ENCODE measurements around the gene SAA4. TPM values are rescaled to one million over a fixed set of nuclear protein-coding genes. Genes with fewer than 3 reads are reported as not detected.
"Not testable (repeated sequence)": the region's sequence is repeated elsewhere in the genome, so short reads cannot be mapped to it uniquely, and the experiment has no call there.

SAA4 gene, protein sequence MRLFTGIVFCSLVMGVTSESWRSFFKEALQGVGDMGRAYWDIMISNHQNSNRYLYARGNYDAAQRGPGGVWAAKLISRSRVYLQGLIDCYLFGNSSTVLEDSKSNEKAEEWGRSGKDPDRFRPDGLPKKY
- under 1 TPM in 1 of 2 donors, not detected in 1; 0.38 TPM for total RNA-seq
- long read RNA-seq, donor 1: 0 reads
- long read RNA-seq, donor 2: 0 reads

DNA sequence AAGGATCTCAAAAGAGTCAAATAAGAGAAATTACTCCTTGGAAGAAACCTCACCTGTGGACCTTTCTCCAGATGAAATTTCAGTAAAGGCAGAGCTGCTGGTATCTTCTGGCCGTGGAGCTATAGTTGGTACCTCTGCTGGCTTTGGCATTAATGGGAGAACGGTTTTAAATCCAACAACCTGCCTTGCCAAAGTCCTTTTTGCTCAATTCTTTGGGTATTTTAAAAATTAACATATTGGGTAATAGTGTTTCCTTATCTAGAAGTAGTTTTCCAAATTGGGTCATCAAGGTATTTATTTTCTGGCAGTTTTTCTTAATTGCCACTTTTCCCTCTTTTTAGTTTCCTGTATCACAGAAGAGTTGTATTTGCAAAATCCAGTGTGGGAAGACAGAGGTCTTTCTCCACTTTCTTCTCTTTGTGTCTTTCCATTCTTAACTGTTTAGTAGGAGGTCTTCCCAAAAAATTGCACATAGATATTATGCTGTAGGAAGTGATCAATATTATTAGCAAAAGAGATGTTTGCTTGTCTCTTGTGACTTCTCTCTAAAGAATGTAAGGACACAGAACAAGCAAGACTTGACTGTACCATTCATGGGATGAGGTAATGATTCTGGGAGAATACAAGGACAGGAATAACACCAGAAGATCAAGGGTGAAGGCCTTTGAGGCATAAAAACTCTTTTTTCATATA, at the start of gene SAA4:
Gene SAA4 (minus strand): TSS at position 139 of the 693 bp plus-strand sequence. CDS start 876 bp downstream, outside the sequence.
- DNase-seq (ENCODE audit: low spot score): no peak
- intact Hi-C loops (cut with DNase I): no loop called here

GRCh38 chr11:18285841-18286240, 49.2 kb upstream of the SAA4 start:
- no peak for DNase-seq (ENCODE audit: low spot score)
- intact Hi-C loops (cut with DNase I): no loop called here

DNA sequence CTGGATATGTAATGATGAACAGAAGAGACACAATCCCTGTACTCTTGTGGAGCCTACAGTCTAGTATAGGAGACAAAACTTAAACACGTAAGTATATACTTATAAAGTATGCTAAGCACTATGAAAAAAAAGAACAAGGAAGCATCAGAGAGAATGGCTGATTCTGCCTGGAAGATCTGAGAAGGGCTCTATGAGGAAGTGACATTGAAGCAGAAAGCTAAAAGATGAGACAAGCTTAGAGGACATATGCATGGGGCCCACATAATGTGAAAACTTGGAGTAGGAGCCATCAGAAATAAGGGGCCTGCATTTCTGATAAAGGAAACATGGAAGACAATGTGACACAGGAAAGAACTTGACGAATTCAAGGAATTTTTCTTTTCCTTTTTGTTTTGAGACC, 46.0 kb upstream of the SAA4 start:
- no peak for DNase-seq (ENCODE audit: low spot score)
- intact Hi-C loops (cut with DNase I): no loop called here

- no peak for DNase-seq (ENCODE audit: low spot score)
- intact Hi-C loops (cut with DNase I): no loop called here
Observed at GRCh38 chr11:18280438-18281045, 43.9 kb upstream of the SAA4 start.

GRCh38 chr11:18277565-18278271, 41.1 kb upstream of the SAA4 start:
- intact Hi-C loops (cut with DNase I): no loop called here
- no peak for DNase-seq (ENCODE audit: low spot score)

DNA sequence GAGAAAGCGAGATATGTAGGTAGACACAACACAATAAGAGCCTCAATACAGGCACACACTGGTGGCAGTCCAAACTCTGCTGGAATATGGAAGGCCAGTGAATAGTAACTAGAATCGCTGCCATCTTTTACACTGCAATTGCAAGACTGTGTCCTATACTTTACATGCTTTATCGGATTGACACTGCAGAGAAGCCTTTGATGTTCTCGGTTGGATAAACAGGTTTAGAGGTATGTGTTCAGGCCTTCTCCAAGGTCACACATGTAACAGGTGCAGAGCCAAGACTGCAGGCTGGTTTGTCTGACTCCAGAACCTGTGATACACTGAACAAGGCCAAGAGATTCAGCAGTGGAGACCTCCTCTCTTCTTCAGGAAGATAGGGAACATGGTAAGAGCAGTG, 34.6 kb upstream of the SAA4 start:
- DNase-seq (ENCODE audit: low spot score): no peak
- intact Hi-C loops (cut with DNase I): no loop called here

GRCh38 chr11:18270102-18270501, 33.5 kb upstream of the SAA4 start:
- intact Hi-C loops (cut with DNase I): no loop called here
- no peak for DNase-seq (ENCODE audit: low spot score)

DNA sequence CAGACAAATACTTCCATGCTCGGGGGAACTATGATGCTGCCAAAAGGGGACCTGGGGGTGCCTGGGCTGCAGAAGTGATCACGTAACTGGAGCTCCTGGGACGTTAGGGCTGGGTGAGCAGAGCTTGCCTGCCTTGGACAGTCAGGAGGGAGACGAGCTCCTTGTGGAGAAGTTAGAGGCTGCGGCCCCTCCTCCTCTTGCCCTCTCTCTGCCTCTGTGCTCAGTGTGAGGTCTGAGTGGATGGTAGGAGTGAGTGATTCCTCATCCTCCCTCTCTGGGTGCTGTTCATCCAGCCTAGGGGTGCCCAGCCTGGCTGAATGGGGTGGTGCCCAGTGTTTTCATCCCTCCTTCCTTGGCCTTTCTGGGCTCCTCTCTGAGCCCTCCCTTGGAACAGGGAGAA, 32.6 kb upstream of the SAA4 start:
- DNase-seq (ENCODE audit: low spot score); intact Hi-C loops (cut with DNase I): not testable (repeated sequence)

DNA sequence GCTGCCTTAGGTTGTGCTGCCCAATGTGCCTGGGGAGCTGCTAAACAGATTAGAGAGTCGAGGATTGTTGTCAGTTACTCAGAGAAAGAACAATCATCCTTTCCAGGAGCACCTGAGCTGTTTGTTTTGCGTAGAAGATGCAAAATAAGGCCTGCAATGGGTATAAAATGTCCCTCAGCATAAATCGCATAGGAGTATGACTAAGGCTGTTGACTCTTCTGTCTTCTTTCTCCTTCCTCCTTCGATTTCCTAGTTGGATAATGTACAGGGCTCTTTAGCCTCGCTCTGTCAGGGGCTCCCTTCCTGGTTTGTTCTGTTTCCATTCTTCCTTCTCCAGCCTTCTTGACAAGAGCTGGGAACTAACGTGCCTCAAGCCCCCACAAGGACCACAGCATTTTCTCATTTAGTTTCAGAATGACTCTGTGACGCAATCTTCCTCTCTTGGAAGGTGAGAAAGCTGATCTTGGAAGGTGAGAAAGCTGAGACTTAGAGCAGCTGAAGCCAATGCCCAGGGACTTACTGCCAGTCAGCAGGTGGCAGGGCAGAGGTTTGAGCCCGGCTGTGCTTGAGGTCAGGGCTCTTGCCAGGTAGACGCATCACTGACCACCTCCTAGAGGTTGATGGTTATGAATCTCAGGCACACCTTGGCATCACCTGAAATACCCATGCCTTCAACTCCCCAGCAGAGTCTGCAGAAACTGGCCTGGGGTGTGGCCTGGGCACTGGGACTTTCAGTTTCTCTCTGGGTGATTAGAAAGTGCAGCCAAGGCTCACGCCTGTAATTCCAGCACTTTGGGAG, 30.9 kb upstream of the SAA4 start:
- DNase-seq (ENCODE audit: low spot score); intact Hi-C loops (cut with DNase I): not testable (repeated sequence)

GRCh38 chr11:18265949-18266348, 29.3 kb upstream of the SAA4 start, which contains the start of gene SAA1:
Gene SAA1, plus strand, starts transcription at chr11:18266264. Its CDS starts 624 bp downstream, at chr11:18266888.
- intact Hi-C loops (cut with DNase I): no loop called here
- DNase-seq (ENCODE audit: low spot score): no peak

- intact Hi-C loops (cut with DNase I): no loop called here
- DNase-seq (ENCODE audit: low spot score): no peak
Observed at GRCh38 chr11:18264677-18265555, 28.3 kb upstream of the SAA4 start.

GRCh38 chr11:18264035-18264434, 27.4 kb upstream of the SAA4 start:
- intact Hi-C loops (cut with DNase I): no loop called here
- DNase-seq (ENCODE audit: low spot score): no peak

GRCh38 chr11:18262681-18263350, 26.2 kb upstream of the SAA4 start:
- intact Hi-C loops (cut with DNase I); DNase-seq (ENCODE audit: low spot score): not testable (repeated sequence)

GRCh38 chr11:18261721-18262120, 25.1 kb upstream of the SAA4 start:
- no peak for DNase-seq (ENCODE audit: low spot score)
- intact Hi-C loops (cut with DNase I): no loop called here

DNA sequence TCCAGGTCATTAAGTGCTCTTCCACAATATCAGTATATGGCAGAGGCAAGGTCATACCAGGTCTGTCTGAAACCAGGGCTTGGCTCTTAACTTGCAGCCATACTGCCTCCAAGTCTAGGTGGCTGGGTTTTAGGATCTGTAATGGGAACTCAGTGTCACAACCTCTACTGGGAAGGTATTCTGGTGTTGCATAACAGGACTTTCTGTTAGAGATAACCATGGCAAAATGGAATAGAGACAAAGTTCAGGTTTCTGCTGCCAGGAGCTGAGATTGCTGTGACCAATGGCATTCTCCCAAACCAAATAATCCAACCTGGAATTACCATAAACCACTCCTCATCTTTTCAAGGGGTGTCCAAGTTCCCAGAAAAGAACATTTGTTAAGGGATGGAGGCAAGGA, 22.7 kb upstream of the SAA4 start:
- DNase-seq (ENCODE audit: low spot score): no peak
- intact Hi-C loops (cut with DNase I): no loop called here

DNA sequence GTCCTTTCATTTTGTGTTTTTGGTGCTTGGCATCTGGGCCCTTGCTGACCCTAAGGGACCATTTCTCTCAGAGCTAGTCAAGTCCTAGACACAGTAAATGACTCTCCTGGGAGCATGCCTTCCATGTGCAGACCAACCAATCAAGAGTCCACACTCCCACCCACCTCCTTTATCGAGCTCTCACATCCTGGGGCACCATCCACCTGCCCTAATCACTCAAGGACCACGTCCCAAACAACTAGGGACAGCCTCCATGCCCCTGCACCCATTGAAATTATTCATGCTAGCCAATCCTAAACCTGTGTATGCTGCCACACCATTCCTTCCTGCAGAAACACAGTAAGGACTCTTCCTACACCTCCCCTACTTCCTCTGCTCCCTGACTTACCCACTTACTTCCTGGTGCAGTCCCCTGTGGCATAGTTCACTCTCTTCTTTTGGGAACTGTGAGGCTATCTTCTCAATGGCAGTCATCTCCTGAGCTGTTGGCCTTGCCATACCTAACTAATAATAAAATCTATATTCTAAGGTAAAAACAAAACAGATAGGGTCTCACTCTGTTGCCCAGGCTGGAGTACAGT, 18.3 kb upstream of the SAA4 start:
- intact Hi-C loops (cut with DNase I): loop anchor here in 1 of 2 donors (5.0 kb wide), 1 partner anchor 993 kb away; no protein-coding TSS in a partner anchor
- no peak for DNase-seq (ENCODE audit: low spot score)

- intact Hi-C loops (cut with DNase I): loop anchor here in 1 of 2 donors (5.0 kb wide), 1 partner anchor 992 kb away; no protein-coding TSS in a partner anchor
- DNase-seq (ENCODE audit: low spot score): no peak
Observed at GRCh38 chr11:18253778-18254338, 17.3 kb upstream of the SAA4 start.

Data from posterior vena cava (tissue), 2 donors.